Measurements from ENCODE around the gene MRPL9.
"Not testable (repeated sequence)": the region's sequence is repeated elsewhere in the genome, so short reads cannot be mapped to it uniquely, and the experiment has no call there.

Gene MRPL9

DNA sequence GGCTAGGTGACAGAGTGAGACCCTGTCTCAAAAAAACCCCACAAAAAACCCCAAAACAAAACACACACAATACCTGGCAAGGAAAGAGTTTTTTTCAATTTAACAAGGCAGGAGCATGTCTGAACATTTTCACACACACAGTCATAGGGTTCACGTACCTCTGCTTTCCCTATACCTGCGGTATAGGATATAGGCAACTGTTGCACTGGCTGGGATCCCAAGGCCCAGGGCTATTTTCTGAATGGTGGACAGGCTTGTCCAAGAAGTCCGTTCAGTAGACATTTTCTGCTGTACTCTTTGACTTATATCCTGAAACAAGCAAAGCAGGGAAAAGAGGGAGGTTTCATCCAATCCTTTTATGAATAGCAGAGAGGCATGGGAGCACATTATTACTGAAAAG, 19.4 kb upstream of the MRPL9 start:
- DNase-seq, result no peak

DNA sequence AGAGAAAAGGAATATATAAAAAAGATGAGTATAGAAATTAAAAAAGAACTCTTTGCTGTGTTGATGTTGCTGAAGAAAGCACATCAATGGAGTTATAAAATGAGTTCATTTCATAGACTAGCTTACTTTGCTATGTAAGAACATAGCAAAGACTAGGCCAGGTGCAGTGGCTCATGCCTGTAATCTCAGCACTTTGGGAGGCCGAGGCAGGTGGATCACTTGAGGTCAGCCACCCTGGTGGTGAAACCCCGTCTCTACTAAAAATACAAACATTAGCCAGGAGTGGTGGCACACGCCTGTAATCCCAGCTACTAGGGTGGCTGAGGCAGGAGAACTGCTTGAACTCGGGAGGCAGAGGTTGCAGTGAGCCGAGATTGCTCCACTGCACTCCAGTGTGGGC, 18.7 kb upstream of the MRPL9 start:
- not testable (repeated sequence) for DNase-seq

DNA sequence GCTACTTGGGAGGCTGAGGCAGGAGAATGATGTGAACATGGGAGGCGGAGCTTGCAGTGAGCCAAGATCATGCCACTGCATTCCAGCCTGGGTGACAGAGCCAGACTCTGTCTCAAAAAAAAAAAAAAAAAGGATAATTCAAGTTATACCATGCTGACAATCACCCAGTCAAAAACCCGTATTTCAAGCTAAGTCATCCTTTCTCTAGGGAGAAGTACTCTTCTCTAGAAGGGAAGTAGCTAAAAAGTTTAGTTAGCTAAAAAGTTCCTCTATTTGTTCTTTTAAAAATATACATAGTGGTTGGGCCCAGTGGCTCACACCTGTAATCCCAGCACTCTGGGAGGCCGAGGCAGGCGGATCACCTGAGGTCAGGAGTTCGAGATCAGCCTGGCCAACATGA, 17.4 kb upstream of the MRPL9 start:
- DNase-seq, result not testable (repeated sequence)

DNA sequence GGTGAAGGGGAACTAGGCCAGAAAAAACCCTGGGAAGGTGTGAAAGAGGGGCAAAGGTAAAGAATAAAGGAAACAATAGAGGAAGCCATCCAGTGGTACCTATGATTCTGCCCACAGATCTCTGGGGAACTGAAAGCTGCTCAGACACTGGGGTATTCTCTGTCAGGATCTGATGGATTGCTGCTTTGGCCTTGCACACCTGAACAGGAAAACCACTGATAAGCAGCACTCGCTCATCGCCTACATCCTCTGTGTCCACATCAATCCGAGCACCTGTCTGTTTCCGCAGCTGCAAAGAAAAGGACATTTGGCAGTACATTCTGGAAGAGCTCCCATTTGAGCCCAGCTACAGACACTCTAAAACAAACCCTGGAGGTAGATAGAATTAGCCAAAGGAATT, 16.6 kb upstream of the MRPL9 start:
- no peak for DNase-seq

DNA sequence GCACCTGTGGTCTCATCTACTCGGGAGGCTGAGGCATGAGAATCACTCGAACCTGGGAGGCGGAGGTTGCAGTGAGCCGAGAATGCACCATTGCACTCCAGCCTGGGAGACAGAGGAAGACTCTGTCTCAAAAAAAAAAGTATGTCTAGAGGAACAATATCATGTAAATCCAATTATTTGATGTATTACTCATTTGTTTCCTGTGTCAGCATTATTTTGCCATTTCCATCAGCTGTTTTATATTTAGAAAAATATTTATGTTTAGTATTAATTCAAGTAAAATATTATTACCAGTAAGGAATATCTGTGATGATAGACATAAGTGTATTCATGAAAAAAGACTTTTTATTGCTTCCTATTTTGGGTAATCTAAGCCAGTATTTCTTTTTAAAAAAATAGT, 14.0 kb upstream of the MRPL9 start:
- DNase-seq, result no peak

DNA sequence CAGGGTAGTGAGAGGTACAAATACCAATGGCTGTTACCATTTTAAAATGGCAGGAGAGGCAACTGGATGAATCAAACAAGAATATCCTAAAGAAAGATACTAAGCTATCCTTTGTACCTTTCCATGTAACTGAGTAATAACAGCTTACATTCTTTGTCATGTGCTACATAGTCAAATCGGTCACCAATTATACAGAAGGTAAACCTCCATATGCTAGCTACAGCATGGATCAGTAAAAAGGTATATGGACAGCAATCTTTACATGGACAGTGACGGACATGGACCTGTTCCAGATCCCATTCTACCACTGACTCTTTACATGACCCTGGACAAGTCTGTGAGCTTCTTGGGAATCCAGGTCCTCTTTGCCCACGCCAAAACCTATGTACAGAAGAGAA, 13.4 kb upstream of the MRPL9 start:
- no peak for DNase-seq

DNA sequence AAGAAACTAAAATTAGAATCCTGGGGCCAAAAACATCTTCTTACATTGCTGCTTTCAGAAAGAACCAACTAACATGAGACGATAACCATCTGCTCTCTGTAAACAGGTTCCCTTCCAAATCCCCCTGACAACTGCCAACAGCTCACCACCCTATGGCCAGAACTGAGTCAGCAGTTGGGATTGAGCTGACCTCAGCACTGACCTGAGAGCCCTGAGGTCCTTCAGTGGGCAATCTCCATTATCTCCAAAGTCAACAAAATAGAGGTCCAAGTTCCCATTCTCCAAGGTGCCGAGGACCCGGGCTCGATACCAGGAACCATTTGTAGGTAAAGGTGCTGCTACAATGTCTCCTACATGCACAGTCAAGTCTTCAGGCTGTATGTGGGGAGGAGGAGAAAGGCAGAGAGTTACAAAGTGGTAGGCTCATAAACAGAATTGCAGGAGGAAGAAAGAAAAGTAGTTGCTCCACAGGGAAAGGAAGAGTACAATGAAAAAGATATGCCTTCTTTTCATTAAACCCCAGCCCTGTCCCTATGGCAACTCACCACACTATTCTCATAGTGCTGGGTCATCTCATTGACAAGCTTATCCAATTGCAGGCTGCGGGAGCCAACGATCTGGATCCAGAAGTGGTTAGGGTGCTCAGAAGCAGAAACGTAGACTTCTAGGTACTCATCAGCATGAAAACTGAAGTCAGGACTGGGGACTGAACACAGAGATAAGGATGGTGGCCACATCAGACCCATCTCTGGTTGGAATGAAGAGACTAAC, 12.8 kb upstream of the MRPL9 start:
- DNase-seq, result no peak

DNA sequence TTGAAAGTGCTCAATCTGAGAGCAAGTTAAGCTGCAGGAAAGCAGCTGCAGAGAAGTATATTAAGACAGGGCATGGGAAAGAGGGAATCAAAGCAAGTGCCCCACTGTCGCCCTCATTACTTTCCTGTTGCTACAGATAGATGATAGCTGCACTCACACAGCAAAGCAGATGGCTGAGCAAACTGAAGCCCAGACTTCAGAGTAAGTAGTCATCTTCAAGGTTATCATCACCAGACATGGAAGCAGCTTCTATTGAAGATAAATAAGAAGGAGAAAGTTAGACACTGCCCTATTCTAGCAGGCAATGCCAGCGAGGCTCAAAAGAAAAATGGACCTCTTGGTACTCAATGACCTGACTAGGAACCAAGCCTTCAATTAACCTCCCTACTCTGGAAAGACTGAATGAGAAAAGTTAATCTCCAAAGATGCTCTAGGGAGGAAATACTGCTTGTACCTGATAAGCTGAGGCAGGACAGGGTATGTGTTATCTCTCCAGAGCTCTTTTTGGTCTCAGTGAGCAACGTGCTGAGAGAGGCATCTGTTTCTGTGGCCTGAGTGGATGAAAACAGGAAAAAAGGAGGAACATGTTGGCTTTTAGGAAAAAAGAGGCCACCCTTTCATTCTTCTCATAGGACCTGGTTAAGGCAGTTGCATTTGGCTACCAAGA, 11.1 kb upstream of the MRPL9 start:
- DNase-seq, result no peak

DNA sequence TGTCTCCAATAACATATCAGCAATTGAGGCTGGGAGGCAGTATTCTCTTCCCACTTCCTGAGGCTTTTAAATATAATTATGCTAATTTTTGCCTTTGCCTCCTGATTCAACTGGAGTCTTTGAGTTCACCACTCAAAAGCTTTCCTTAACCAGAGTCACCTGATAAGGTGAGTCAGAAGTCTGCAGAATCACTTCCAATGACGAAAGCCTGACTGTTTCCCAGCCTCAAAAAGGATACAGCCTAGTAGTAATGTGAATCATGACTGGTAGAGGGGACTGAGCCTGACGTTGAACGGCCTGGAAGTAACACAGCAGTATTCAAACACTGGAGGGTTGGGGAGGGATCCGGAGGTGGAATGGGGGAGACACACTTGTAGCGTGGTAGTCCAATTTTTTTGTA, 10.4 kb upstream of the MRPL9 start:
- no peak for DNase-seq

DNA sequence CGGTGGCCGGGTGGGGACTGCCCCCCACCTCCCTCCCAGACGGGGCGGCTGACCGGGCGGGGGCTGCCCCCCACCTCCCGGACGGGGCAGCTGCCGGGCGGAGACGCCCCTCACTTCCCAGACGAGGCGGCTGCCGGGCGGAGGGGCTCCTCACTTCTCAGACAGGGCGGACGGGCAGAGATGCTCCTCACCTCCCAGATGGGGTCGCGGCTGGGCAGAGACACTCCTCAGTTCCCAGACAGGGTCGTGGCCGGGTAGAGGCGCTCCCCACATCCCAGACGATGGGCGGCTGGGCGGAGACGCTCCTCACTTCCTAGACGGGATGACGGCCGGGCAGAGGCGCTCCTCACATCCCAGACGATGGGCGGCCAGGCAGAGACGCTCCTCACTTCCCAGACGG, 6.0 kb upstream of the MRPL9 start:
- not testable (repeated sequence) for DNase-seq

DNA sequence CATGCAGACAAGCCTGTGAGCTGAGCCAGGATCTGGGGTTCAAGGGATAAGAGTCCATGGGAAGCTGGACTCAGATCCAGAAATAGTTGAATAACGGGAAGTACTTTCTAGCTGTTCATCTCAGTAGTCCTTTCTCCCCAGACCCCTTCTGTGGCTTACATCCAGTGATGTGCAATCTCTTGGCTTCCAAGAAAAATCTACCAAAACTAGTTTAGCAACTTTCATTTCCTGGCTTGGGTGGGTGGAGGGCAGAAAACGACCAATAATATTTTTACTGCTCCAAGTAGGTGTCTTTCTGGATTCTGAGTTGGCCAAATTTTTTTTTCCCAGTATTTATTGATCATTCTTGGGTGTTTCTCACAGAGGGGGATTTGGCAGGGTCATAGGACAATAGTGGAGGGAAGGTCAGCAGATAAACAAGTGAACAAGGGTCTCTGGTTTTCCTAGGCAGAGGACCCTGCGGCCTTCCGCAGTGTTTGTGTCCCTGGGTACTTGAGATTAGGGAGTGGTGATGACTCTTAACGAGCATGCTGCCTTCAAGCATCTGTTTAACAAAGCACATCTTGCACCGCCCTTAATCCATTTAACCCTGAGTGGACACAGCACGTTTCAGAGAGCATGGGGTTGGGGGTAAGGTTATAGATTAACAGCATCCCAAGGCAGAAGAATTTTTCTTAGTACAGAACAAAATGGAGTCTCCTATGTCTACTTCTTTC, 5.2 kb upstream of the MRPL9 start:
- DNase-seq, result not testable (repeated sequence)

DNA sequence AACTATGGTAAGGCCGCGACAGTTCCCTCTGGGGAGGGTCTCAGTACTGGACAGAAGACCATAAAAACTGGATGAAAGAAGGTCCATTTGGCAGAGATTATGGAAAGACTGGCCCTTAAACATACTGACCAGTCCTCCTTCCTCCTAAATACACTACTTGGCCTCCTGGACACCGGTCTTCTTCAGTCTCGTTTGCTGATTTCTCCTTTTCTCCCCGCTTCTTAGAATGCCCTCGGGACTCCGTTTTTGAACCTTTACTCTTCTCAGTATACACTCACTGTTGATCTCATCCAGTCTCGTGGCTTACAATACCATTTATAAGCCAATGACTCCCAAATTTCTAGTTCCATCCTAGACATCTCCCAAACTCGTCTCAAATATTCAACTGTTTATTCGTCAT, 694 bp upstream of the MRPL9 start:
- no peak for DNase-seq

DNA sequence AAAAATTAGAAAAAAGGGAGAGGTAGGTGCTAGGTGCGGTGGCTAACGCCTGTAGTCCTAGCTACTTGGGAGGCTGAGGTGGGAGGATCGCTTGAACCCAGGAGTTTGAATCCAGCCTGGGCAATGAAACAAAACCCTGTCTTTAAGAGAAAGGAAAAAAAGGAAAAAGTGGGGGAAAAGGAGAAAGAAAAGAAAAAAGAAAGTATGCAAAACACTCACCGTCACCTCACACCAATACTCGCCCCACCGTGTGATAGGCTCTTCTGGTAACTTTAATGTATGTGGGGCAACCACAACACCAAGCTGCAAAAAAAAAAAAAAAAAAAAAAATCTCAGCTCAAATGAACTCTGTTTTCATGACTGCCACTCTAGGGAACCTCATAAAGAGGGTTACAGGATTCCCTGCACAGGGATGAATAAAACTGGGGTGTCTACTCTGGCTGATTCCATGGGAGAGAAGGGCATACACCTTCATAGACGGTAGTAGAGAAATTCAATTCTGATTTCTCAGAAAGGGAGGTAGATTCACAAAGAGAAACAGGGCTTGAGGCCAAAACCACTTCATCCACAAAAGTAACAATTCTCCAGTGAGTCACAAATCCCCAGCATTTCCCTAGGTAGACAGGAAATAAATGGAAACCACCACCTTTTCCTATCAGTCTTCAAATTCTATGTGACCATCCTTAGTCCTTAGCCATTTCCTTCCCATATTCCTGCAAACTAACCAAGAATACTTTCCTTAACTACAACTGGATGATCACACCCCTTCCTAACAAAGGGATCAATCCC, 2.5 kb downstream of the MRPL9 start:
- no peak for DNase-seq

DNA sequence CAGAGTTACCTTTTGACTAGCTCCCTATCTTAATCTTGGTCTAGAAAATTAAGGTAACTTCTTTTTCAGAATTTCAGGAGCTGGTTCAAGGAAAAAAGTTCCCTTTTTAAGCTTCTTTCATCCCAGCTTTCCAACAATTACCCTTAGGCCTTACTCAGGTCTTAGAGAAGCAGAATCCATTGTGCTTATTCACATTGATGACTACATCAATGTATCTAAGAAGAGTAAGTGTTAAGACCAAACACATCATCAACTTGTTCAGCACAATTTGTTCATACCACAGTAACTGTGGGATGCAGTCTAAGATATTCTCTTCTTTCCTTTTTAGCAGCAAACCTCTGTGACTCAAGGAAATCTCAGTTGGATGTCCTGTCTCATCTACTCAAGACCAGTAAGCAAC, 4.1 kb downstream of the MRPL9 start:
- no peak for DNase-seq

DNA sequence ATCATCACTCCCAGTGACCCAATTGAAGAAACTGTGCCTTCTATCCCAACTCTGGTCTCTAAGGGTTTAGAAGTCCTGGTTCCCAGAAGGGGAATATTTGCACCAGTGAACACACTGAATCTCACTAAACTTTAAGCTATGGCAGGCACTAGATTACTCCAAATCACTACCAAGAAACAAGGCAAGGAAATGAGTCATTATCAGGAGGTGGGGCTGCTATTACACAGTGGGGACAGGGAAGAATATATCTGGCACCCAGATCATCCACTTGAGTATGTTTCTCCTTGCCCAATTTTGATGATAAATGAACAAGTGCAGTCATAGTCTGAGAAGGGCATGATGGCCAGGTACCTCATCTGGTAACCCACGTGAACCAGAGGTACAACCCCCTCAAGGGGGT, 7.0 kb downstream of the MRPL9 start:
- DNase-seq, result no peak

DNA sequence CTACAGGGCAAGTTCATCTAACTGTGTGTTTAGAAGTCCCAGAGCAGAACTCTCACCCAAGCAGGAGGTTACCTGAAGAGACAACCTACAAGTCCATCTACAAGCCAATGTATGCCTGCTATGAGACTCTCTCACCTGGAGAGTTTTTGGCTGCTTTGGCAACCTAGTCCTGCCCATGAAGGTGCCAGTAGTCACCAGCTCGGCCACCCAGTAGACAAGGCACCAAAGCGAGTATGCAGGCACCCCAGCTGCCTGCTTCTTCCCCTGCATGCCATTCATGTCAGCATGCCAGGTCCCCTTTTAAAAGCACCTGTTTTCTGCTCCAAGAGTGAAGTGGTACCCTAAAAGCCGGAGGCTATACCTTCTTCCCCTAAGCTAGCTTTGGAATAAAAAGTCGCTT, 21.8 kb downstream of the MRPL9 start:
- no peak for DNase-seq

DNA sequence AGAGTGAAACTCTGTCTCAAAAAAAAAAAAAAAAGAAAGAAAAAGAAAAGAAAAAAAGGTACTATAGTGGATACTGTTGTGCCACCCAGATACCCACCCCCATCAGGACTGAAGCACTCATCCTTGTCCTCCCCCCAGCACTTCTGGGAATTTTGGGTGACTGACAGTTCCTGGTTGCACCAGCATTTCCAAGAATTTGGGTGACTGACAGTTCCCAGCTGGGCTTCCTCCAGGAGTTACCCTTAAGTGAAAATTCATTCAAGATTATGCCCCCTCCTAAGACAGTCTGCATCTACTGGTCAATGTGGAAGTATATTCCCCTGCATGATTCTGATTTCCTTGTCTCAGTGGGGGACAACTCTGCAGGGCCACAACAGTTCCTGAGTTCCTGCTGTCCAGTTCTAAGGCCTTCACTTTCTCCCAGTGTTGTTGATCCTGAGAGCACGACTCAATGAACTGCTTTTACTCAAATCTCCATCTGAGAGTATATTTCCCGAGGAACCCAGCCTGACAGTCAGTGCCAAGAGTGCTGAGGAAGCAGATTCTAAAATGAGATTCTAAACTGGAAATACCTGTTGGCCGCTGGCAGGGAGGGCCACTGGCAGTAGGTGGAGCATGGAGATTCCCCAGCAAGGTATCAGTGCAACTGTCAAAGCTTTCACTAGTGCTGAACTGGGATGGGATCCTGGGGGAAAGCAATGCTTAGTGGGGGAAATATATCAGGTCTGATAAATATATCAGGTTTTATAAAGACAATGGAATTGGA, 23.5 kb downstream of the MRPL9 start:
- no peak for DNase-seq

DNA sequence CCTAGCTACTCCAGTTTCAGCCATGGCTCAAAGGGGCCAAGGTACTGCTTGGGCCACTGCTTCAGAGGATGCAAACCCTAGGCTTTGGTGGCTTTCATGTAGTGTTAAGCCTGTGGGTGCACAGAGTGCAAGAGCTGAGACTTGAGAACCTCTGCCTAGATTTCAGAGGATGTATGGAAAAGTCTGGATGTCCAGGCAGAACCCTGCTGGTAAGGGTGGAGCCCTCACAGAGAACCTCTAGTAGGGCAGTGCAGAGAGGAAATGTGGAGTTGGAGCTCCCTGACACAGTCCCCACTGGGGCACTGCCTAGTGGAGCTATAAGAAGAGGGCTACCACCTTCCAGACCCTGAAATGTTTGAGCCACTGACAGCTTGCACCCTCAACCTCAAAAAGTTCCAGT, 25.8 kb downstream of the MRPL9 start:
- DNase-seq, result no peak

DNA sequence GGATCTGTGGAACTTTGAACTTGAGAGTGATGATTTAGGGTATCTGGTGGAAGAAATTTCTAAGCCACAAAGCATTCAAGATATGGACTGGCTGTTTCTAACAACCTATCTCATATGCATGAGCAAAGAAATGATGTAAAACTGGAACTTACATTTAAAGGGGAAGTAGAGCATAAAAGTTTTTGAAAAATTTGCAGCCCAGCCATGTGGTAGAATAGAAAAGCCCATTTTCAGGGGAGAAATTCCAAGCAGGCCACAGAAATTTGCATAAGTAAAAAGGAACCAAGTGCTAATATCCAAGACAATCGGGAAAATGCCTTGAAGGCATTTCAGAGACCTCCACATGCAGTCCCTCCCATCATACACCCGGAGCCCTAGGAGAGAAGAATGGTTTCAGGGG, 26.3 kb downstream of the MRPL9 start:
- no peak for DNase-seq

DNA sequence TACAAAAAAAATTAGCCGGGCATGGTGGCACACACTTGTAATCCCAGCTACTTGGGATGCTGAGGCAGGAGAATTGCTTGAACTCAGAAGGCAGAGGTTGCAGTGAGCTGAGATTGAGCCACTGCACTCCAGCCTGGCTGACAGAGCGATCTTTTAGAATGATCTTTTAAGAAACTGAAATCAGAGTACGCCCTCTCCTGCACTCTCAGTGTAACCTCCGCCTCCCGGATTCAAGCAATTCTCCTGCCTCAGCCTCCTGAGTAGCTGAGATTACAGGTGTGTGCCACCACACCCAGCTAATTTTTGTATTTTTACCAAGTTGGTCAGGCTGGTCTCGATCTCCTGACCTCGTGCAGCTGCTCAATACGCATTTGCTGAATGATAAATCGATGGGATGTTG, 29.3 kb downstream of the MRPL9 start:
- DNase-seq, result not testable (repeated sequence)

DNA sequence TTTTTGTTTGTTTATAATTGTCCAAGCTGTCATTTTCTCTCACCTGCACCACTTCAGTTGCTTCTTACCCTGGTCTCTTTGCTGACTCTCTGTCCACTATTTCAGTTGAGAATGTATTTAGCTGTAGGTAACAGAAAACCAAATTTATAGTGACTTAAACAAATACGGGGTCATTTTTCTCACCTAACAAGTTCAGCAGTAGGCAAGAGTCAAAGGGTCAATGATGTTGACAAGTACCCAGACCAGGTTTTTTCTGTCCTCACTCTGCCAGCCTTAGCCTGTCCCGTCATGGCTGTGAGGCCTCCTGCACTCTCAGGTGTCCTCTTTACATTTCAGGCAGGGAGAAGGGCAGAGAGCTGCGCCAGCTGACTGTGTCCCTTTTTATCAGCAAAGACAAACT, 30.2 kb downstream of the MRPL9 start:
- DNase-seq, result no peak

DNA sequence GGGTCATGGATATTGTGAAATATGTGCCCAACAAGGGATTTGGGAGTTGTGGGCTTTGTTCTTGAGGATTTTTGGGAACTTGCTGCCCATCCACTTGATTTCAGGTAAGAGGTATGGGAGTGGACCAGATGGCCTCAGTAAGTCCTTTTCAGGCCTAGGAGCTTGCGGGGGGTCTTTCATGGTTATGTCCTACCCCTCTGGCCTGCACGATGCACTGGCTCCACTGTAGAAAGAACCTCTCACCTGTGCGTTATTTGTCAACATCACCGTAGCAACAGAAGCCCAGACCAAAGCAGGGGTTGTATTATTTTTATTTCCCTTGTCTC, 33.4 kb downstream of the MRPL9 start:
- DNase-seq, result no peak

Measured in NK-92 treated with Interleukin-12 subunit alpha and Interleukin-12 subunit beta, amount 100 ng/mL, for 24 hours (cell line).